ENCODE results near the gene CAMTA1.

DNA sequence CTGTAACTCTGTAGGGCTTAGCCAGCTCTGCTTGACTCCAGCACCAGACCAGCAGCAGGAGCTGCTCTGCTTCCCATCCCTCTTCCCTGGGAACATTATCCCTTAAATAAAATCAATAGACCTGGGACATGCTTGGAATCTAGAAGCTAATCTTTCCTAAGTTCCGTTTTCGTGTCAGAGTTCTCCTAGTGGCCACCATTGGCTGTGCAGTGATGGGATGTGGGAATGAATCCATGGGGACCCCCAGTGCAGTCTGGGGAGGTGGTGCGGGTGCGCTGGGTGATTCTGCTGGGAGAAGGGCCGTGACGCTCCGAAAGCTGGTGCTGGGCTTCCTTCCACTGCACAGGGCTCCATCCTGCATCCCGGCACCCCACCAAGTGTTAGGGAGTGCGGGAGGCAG, 202.7 kb downstream of the CAMTA1 start:
- TF ChIP-seq, protein P1, sequence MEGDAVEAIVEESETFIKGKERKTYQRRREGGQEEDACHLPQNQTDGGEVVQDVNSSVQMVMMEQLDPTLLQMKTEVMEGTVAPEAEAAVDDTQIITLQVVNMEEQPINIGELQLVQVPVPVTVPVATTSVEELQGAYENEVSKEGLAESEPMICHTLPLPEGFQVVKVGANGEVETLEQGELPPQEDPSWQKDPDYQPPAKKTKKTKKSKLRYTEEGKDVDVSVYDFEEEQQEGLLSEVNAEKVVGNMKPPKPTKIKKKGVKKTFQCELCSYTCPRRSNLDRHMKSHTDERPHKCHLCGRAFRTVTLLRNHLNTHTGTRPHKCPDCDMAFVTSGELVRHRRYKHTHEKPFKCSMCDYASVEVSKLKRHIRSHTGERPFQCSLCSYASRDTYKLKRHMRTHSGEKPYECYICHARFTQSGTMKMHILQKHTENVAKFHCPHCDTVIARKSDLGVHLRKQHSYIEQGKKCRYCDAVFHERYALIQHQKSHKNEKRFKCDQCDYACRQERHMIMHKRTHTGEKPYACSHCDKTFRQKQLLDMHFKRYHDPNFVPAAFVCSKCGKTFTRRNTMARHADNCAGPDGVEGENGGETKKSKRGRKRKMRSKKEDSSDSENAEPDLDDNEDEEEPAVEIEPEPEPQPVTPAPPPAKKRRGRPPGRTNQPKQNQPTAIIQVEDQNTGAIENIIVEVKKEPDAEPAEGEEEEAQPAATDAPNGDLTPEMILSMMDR (tag by site-specific recombination; IDR thresholded peaks at IDR 0.05) = no peak
- no peak for TF ChIP-seq ZNF785 (tag by site-specific recombination; IDR thresholded peaks at IDR 0.05)
- TF ChIP-seq, protein P2, sequence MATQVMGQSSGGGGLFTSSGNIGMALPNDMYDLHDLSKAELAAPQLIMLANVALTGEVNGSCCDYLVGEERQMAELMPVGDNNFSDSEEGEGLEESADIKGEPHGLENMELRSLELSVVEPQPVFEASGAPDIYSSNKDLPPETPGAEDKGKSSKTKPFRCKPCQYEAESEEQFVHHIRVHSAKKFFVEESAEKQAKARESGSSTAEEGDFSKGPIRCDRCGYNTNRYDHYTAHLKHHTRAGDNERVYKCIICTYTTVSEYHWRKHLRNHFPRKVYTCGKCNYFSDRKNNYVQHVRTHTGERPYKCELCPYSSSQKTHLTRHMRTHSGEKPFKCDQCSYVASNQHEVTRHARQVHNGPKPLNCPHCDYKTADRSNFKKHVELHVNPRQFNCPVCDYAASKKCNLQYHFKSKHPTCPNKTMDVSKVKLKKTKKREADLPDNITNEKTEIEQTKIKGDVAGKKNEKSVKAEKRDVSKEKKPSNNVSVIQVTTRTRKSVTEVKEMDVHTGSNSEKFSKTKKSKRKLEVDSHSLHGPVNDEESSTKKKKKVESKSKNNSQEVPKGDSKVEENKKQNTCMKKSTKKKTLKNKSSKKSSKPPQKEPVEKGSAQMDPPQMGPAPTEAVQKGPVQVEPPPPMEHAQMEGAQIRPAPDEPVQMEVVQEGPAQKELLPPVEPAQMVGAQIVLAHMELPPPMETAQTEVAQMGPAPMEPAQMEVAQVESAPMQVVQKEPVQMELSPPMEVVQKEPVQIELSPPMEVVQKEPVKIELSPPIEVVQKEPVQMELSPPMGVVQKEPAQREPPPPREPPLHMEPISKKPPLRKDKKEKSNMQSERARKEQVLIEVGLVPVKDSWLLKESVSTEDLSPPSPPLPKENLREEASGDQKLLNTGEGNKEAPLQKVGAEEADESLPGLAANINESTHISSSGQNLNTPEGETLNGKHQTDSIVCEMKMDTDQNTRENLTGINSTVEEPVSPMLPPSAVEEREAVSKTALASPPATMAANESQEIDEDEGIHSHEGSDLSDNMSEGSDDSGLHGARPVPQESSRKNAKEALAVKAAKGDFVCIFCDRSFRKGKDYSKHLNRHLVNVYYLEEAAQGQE (tag by site-specific recombination; IDR thresholded peaks at IDR 0.05) = no peak
- TF ChIP-seq ZNF791 (tag by site-specific recombination; IDR thresholded peaks at IDR 0.05) = no peak
- no peak for TF ChIP-seq GLIS1 (tag by site-specific recombination; IDR thresholded peaks at IDR 0.05)
- no peak for TF ChIP-seq ZNF701 (tag by site-specific recombination; IDR thresholded peaks at IDR 0.05)
- no peak for TF ChIP-seq ZNF658 (tag by site-specific recombination; IDR thresholded peaks at IDR 0.05)
- no peak for TF ChIP-seq MYNN (tag by site-specific recombination; IDR thresholded peaks at IDR 0.05; ENCODE audit: borderline replicate concordance)
- no peak for TF ChIP-seq ZNF394 (tag by site-specific recombination; IDR thresholded peaks at IDR 0.05; ENCODE audit: borderline replicate concordance)

All from HEK293 (cell line).